ENCODE measurements around the gene CYP26A1.

CYP26A1 gene

DNA sequence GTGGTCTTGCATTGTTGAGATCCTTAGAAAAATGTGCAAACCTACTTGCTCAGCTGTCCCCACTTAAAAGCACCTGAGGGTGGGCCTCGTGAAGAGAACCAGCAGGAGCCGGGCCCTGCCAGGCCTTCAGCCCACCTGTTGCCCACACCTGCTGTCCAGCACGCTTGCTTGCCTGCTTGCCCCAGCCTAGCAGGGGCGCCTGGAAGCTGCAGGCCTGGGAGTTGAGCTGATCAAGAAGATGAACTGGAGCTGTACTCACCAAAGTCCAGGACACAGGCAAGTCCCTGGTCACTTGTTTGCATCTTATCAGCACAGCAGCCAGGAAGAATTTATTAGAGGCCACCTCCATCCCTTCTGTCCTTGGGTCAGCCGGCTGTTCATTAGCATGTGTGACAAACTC lies 23.2 kb downstream of the CYP26A1 start:
- Histone ChIP-seq H3K4me3 (ENCODE audit: low read length) (no peak overlapping the region), H3K9me3 (replicated peaks; ENCODE audit: insufficient read depth, low read length) (no peaks in the 10 kb centered on the region), H2AFZ (ENCODE audit: low read length) (no peak overlapping the region), H3K4me1 (ENCODE audit: low read length) (no peaks in the 10 kb centered on the region), H3K9ac (ENCODE audit: low read length) (no peak overlapping the region), H3K4me2 (ENCODE audit: low read depth, low read length) (no peak overlapping the region), H3K79me2 (ENCODE audit: low read length) (no peaks in the 10 kb centered on the region), H3K27me3 (replicated peaks; ENCODE audit: insufficient read depth, low read length) (no peaks in the 10 kb centered on the region), H3K27ac (ENCODE audit: low read length) (no peak overlapping the region), H4K20me1 (ENCODE audit: insufficient read depth, low read length) (no peaks in the 10 kb centered on the region), H3F3A (ENCODE audit: insufficient read depth, low read length) (no peaks in the 10 kb centered on the region), H3K9me2 (replicated peaks; ENCODE audit: insufficient read depth, low read length) (no peaks in the 10 kb centered on the region), H3K36me3 (replicated peaks; ENCODE audit: insufficient read depth, low read length) (no peaks in the 10 kb centered on the region)
- no peak for DNase-seq
- TF ChIP-seq EZH2phosphoT487 (IDR thresholded peaks at IDR 0.05; ENCODE audit: low read length) (no peak), EZH2 (optimal IDR thresholded peaks at IDR 0.05; ENCODE audit: low read depth, low read length) (no peak)
- TF ChIP-seq, protein P1, sequence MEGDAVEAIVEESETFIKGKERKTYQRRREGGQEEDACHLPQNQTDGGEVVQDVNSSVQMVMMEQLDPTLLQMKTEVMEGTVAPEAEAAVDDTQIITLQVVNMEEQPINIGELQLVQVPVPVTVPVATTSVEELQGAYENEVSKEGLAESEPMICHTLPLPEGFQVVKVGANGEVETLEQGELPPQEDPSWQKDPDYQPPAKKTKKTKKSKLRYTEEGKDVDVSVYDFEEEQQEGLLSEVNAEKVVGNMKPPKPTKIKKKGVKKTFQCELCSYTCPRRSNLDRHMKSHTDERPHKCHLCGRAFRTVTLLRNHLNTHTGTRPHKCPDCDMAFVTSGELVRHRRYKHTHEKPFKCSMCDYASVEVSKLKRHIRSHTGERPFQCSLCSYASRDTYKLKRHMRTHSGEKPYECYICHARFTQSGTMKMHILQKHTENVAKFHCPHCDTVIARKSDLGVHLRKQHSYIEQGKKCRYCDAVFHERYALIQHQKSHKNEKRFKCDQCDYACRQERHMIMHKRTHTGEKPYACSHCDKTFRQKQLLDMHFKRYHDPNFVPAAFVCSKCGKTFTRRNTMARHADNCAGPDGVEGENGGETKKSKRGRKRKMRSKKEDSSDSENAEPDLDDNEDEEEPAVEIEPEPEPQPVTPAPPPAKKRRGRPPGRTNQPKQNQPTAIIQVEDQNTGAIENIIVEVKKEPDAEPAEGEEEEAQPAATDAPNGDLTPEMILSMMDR (IDR thresholded peaks at IDR 0.05; ENCODE audit: low read length): no peak

DNA sequence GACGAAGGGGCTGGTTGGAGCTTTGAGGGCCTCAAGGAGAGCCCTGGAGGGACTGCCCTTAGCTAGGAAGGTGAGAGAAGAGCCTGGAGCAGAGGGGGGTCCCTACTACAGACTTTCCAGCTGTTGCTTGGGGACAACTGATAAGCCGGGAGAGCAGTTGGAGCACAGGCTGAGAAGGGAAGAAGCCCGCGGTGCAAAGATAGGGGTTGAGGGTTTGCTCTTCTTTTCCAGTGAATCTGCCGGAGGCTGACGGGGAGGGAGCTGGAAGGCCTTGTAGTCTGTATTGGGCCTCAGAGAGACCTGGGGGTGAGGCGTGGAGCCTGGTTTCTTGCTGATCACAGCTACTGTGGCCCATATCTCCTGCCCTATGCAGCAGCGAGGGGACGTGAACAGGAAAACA lies 23.7 kb downstream of the CYP26A1 start:
- H3F3A ChIP-seq (ENCODE audit: insufficient read depth, low read length): no peaks in the 10 kb centered on the region
- no peaks in the 10 kb centered on the region for H4K20me1 ChIP-seq (ENCODE audit: insufficient read depth, low read length)
- H2AFZ ChIP-seq (ENCODE audit: low read length): no peak overlapping the region
- H3K27me3 ChIP-seq (replicated peaks; ENCODE audit: insufficient read depth, low read length): no peaks in the 10 kb centered on the region
- no peaks in the 10 kb centered on the region for H3K36me3 ChIP-seq (replicated peaks; ENCODE audit: insufficient read depth, low read length)
- no peak for DNase-seq
- H3K9ac ChIP-seq (ENCODE audit: low read length): no peak overlapping the region
- H3K4me3 ChIP-seq (ENCODE audit: low read length): no peak overlapping the region
- no peaks in the 10 kb centered on the region for H3K79me2 ChIP-seq (ENCODE audit: low read length)
- H3K27ac ChIP-seq (ENCODE audit: low read length): no peak overlapping the region
- no peak overlapping the region for H3K4me2 ChIP-seq (ENCODE audit: low read depth, low read length)
- H3K9me2 ChIP-seq (replicated peaks; ENCODE audit: insufficient read depth, low read length): no peaks in the 10 kb centered on the region
- no peaks in the 10 kb centered on the region for H3K4me1 ChIP-seq (ENCODE audit: low read length)
- no peaks in the 10 kb centered on the region for H3K9me3 ChIP-seq (replicated peaks; ENCODE audit: insufficient read depth, low read length)
- TF ChIP-seq EZH2phosphoT487 (IDR thresholded peaks at IDR 0.05; ENCODE audit: low read length) (no peak), EZH2 (optimal IDR thresholded peaks at IDR 0.05; ENCODE audit: low read depth, low read length) (no peak)
- TF ChIP-seq, protein P1 (IDR thresholded peaks at IDR 0.05; ENCODE audit: low read length): no peak

DNA sequence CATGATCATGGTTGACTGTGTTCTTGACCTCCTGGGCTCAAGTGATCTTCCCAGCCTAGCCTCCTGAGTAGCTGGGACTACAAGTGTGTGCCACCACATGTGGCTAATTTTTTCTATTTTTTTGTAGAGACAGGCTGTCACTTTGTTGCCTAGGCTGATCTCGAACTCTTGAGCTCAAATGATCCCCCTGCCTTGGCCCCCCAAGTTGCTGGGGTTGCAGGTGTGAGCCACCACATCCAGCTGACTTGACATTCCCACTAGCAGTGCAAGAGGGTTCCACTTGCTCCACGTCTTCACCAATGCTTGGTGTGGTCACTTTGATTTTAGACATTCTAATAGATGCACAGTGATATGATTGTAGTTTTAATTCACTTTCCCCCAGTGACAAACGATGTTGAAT lies 25.1 kb downstream of the CYP26A1 start:
- DNase-seq: no peak
- no peak for TF ChIP-seq EZH2phosphoT487 (IDR thresholded peaks at IDR 0.05; ENCODE audit: low read length)
- TF ChIP-seq, protein P1 (IDR thresholded peaks at IDR 0.05; ENCODE audit: low read length): no peak
- Histone ChIP-seq H3K9me3 (replicated peaks; ENCODE audit: insufficient read depth, low read length) (no peaks in the 10 kb centered on the region), H3K9ac (ENCODE audit: low read length) (no peak overlapping the region), H3K36me3 (replicated peaks; ENCODE audit: insufficient read depth, low read length) (no peaks in the 10 kb centered on the region), H4K20me1 (ENCODE audit: insufficient read depth, low read length) (no peaks in the 10 kb centered on the region), H3K79me2 (ENCODE audit: low read length) (no peaks in the 10 kb centered on the region), H3K27ac (ENCODE audit: low read length) (no peak overlapping the region), H3K4me3 (ENCODE audit: low read length) (no peak overlapping the region), H3F3A (ENCODE audit: insufficient read depth, low read length) (no peaks in the 10 kb centered on the region), H3K9me2 (replicated peaks; ENCODE audit: insufficient read depth, low read length) (no peaks in the 10 kb centered on the region), H2AFZ (ENCODE audit: low read length) (no peak overlapping the region), H3K4me1 (ENCODE audit: low read length) (no peaks in the 10 kb centered on the region), H3K27me3 (replicated peaks; ENCODE audit: insufficient read depth, low read length) (no peaks in the 10 kb centered on the region), H3K4me2 (ENCODE audit: low read depth, low read length) (no peak overlapping the region)
